Ramos (cell line): ENCODE measurements around the gene ASB8.
"Not testable (repeated sequence)": the region's sequence is repeated elsewhere in the genome, so short reads cannot be mapped to it uniquely, and the experiment has no call there.

Experiments used
- in situ Hi-C: fragments of 300-500 bp; cut with MboI; formaldehyde crosslinking; loops from one replicate; pipeline ENCODE4 v1.14.3; 2022; ENCODE audit warnings: low sequenced_read_pairs; ENCODE audit not compliant: unreplicated experiment

Gene ASB8

DNA sequence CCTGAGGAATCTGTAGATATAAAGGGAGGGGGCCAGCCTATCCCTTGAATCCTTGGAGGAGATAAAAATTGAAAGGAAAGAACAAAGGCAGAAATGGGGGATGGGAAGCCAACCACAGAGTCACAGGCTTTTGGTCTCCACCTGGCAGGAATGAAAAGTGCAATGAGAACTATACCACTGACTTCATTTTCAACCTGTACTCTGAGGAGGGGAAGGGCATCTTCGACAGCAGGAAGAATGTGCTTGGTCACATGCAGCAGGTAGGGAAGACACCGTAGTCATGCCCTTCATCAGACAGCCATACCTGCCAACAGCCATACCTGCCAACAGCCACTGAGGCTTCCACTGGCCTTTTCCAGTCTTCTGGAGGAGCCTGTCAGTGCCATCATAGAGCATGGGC lies 13.4 kb downstream of the ASB8 start:
- in situ Hi-C loops, result no loop called here

- in situ Hi-C loops, result no loop called here
Observed at GRCh38 chr12:48142818-48143674, 14.3 kb downstream of the ASB8 start.

DNA sequence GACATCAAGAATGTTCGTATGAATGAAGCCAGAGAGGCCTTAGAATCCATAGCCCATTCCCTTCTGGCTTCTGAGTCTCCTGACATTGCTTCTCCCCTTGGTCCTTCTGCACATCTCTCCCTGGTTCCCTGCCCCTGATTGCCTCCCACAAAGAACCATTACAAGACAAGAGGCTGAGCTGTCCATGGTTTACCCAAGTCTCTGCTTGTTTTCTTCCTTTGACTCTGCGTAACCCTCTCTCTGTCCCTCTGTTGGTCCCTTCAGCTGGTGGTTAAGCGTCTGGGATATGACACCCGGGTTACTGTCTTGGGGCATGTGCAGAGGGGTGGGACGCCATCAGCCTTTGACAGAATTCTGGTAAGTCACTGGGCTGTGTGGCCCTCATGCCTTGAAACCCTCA lies 22.3 kb downstream of the ASB8 start:
- in situ Hi-C loops, result no loop called here

DNA sequence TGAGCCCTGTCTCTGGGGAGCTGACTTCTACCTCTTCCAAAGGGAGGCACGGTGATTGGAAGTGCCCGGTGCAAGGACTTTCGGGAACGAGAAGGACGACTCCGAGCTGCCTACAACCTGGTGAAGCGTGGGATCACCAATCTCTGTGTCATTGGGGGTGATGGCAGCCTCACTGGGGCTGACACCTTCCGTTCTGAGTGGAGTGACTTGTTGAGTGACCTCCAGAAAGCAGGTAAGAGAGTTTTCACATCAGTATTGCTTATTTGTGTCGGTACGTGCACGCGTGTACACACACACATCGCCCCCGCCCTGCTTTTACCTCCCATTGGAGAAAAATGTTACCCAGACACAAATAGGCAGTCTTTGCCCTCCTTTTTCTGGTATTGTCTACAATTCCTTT lies 24.5 kb downstream of the ASB8 start:
- in situ Hi-C loops, result no loop called here

DNA sequence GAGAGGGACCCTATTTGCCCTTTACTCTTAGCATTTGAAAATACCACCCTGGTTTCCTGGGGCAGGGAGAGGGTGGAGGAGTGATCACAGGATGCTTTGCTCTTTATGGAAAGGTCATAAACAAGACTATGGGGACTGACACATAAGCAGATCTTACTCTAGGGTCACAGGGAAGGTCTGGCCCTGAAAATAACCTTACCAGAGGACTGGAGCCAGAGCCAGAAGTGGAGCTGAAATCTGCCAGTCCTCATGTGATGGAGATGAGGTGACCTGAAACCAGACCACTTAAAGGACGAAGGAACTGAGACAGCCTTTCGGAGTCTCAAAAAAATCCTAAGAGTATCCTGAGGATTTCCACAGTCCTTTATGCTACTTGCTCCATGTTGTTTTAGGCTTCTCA lies 25.8 kb downstream of the ASB8 start:
- in situ Hi-C loops, result no loop called here

GRCh38 chr12:48129376-48129775 lies 27.9 kb downstream of the ASB8 start:
- in situ Hi-C loops, result no loop called here

DNA sequence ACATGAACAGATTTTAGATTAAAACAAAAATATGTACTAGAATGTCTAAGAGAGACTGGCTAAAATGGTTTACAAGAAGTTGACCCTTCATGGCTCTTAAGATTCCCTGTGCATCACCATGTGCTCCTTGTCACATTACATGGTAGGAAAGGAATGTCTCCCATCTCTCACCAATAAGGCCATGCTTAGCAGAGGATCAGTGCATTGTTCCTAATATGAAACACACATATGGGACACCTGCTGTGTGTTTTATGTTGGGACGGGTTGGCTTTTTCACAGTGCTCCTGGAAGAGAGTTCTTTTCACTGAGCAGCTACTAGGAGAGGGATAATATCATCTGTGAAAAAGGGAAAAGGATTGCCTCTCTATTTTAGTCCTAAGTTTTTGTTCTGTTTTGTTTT lies 28.5 kb downstream of the ASB8 start:
- in situ Hi-C loops, result no loop called here

GRCh38 chr12:48126953-48127630 lies 30.2 kb downstream of the ASB8 start:
- in situ Hi-C loops, result no loop called here

DNA sequence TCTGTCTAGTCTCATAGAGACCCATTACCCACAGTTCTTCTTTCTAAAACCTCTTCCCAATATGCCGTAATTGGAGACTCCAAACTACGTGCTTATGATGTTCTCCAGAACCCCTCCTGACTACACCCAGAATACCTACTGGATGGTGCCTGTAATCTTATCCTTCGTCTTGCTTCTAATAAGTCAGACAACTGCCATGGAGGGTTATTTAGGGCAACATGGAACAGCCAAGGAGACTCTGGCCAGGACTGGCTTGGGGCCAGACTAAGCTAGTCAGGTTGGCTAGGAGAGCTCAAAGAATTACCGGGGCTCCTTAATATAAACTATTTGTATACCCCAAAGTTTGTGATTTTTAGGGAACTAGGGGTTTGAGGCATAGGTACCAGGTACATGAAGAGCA lies 31.3 kb downstream of the ASB8 start:
- in situ Hi-C loops, result no loop called here

- in situ Hi-C loops, result not testable (repeated sequence)
Observed at GRCh38 chr12:48125542-48125941, 31.8 kb downstream of the ASB8 start.

GRCh38 chr12:48123169-48123568 lies 34.1 kb downstream of the ASB8 start:
- in situ Hi-C loops, result no loop called here

DNA sequence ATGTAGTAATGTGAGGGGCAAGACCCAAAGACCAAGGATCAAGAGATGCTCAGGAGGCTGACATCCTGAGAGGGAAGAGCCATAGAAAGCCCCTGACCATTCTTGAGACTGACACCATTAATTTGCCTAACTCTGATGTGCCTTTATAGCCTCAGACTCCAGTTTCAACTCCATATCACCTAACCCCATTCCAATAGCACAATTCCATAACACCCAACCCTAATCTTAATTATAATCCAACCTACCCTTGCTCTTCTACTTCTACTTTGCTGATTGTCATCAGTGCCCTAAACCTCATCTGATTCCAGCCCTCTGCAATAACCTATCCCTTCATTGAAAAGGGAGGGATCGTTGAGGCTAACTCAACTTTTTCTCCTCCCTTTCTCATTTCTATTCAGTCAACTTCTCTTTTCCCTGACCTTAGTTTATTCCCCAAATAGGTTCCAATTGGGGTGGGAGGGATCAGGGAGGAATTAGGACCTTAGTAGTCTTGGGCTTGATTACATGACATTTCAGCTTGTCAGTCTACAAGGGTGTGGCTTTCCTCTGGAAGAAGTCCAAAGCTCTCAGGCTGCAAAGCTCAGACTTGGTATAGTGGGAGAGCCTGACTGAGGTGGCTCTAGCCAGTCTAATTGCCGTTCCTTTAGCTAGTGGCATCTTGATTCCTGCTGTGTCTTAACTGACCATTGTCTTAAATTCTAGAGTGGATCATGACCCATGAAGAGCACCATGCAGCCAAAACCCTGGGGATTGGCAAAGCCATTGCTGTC lies 35.1 kb downstream of the ASB8 start:
- in situ Hi-C loops, result no loop called here

DNA sequence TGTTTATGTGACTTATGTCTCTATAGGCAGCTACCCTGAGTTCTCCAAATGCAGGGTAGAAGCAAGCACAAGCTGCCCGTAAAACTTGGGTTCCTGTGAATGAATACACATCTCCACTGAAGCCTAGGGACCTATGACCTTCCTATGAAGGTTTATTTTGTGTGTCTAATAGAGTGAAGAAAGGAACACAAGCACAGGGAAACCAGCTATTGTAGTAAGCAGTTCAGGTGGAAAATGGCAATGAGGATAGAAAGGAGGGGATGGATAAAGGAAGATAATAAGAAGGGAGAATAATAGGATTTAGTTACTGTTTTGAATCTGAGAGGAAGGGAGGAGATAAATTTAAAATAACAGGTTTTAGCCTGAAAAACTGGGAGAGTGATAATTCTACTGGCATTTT lies 35.8 kb downstream of the ASB8 start:
- in situ Hi-C loops, result no loop called here

GRCh38 chr12:48119834-48120195 lies 37.5 kb downstream of the ASB8 start:
- in situ Hi-C loops, result no loop called here

- in situ Hi-C loops, result no loop called here
Observed at GRCh38 chr12:48119078-48119833, 38.1 kb downstream of the ASB8 start, which contains the start of gene PFKM. TSS of gene PFKM (plus strand) at chr12:48119364. CDS start at chr12:48122775, 3,411 bp downstream.

- in situ Hi-C loops, result no loop called here
Observed at GRCh38 chr12:48118284-48118871, 38.9 kb downstream of the ASB8 start.

- in situ Hi-C loops, result no loop called here
Observed at GRCh38 chr12:48115957-48116356, 41.4 kb downstream of the ASB8 start.

- in situ Hi-C loops, result not testable (repeated sequence)
Observed at GRCh38 chr12:48111312-48111693, 46.0 kb downstream of the ASB8 start.

DNA sequence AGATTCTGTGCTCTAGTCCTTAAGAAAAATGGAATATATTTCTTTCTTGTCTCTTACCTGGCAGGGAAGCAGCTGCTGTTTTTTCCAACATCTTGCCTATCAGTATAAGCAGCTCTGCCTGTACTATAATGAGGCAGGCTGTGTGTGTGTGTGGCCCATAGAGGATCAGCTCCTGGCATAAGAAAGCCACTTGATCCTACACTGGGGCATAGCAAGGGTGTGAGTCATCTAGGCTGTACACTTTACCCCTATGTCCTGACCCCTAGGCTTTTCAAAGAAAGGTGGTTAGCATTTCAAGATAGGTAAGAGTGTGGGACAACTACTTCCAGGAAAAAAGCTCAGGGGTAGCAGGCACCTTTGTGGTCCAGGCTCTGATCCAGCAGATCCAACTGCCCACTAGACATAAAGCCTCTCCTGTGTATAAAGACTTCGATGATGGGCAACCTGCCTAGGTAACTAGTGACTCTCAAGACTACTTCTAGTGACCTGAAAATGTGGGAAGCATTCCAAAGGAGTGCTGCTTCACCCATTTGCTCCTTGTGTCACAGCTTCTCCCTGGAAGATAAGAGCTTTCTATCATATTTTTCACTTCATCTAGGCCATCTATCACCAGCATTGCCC lies 46.5 kb downstream of the ASB8 start:
- in situ Hi-C loops, result no loop called here

- in situ Hi-C loops, result no loop called here
Observed at GRCh38 chr12:48109424-48109823, 47.9 kb downstream of the ASB8 start.
